Transverse colon (tissue), 4 donors: ENCODE measurements around the gene TMEM132E.

Experiments used
- CTCF ChIP-seq, 5 experiments: fragments of 200-600 bp in 3 of 5; fragments of 450-650 bp in 2 of 5; sonication (generic) in 3 of 5; IDR thresholded peaks; 1 replicate in 2 of 5; 2 replicates in 3 of 5; pipeline ENCODE4 v1.5.1; 2016 to 2017; ENCODE audit warnings: antibody characterized with exemption in 5 of 5, inconsistent platforms in 3 of 5, mild to moderate bottlenecking in 2 of 5, moderate library complexity in 1 of 5
- EP300 ChIP-seq: sonication (generic); formaldehyde crosslinking; IDR thresholded peaks from one replicate; pipeline ENCODE4 v1.6.1; 2017; ENCODE audit warnings: antibody characterized with exemption, low read depth
- POLR2AphosphoS5 ChIP-seq, 3 donors: sonication (generic); formaldehyde crosslinking; IDR thresholded peaks; one replicate each; pipeline ENCODE4 v1.6.1; 2016; ENCODE audit warnings: antibody characterized with exemption in 3 of 3

GRCh38 chr17:34624767-34625383 is 45.5 kb downstream of the TMEM132E start:
- no peak for TF ChIP-seq POLR2AphosphoS5 (IDR thresholded peaks at IDR 0.05)
- TF ChIP-seq CTCF (IDR thresholded peaks at IDR 0.05): no peak
- TF ChIP-seq EP300: no peak
